Endothelial cell of umbilical vein (primary cell): Measurements from ENCODE around the gene LRRC27. TPM values are rescaled to one million over a fixed set of nuclear protein-coding genes. Genes with fewer than 3 reads are reported as not detected.

ENCODE experiments used
- BruUV-seq: library from RNA; stranded (reverse); fragments of 400-500 nt; replicated peaks from 2 replicates; lab custom pipeline; 2021; lab: Mats Ljungman, UMichigan
- CTCF ChIA-PET: fragments of 300-600, 350-600 bp; sonication (Branson Sonifier 250); formaldehyde crosslinking; loops from one replicate; lab custom pipeline; 2021; ENCODE audit warnings: antibody characterized with exemption, inconsistent platforms; lab: Charles Lee
- POLR2A ChIA-PET: fragments of 300-600, 350-600 bp; sonication (Branson Sonifier 250); formaldehyde crosslinking; loops from one replicate; lab custom pipeline; 2021; ENCODE audit warnings: antibody characterized with exemption, inconsistent platforms; lab: Charles Lee
- DNase-seq: peaks from one replicate; pipeline ENCODE4 v3.0.0-alpha.2; 2011; ENCODE audit warnings: low read depth, low spot score
- FAIRE-seq: peaks from 2 replicates; lab custom pipeline; 2011; peaks lifted over from hg19 to GRCh38; lab: Jason Lieb, UNC
- H2AFZ ChIP-seq: 2 replicates; pipeline ENCODE4 v1.6.0; 2012; ENCODE audit warnings: low read depth, low read length, control low read depth, inconsistent platforms
- H3K27ac ChIP-seq: 2 replicates; pipeline ENCODE4 v1.5.1; 2011; ENCODE audit warnings: low read depth, mild to moderate bottlenecking, control low read depth, low read length, moderate library complexity; ENCODE audit not compliant: insufficient read depth
- H3K27me3 ChIP-seq, 2 experiments: 2 replicates each; pipeline versions ENCODE4 v1.6.0 to v1.6.1; 2011; ENCODE audit warnings: low read length in 2 of 2, mixed read lengths in 1 of 2; ENCODE audit not compliant: control insufficient read depth in 2 of 2, insufficient read depth in 2 of 2
- H3K36me3 ChIP-seq, 2 experiments: 2 replicates in 1 of 2; 3 replicates in 1 of 2; pipeline ENCODE4 v1.5.1; 2011; ENCODE audit warnings: low read length in 2 of 2, mild to moderate bottlenecking in 1 of 2, moderate library complexity in 1 of 2; ENCODE audit not compliant: control insufficient read depth in 2 of 2, insufficient read depth in 2 of 2; ENCODE audit errors: extremely low read depth in 1 of 2
- H3K4me1 ChIP-seq: 3 replicates; pipeline ENCODE4 v1.5.1; 2011; ENCODE audit warnings: mild to moderate bottlenecking, low read length; ENCODE audit not compliant: control insufficient read depth, insufficient read depth; ENCODE audit errors: extremely low read depth
- H3K4me2 ChIP-seq: 2 replicates; pipeline ENCODE4 v1.6.1; 2011; ENCODE audit warnings: low read length, control low read depth, mixed read lengths; ENCODE audit not compliant: insufficient read depth
- H3K4me3 ChIP-seq, 3 experiments: fragments of 200-600 bp in 1 of 3; sonication (generic), shearing (Covaris generic) in 1 of 3; replicated peaks in 1 of 3; 2 replicates each; pipeline ENCODE4 v1.5.1; 2011 to 2016; ENCODE audit warnings: control low read depth in 3 of 3, low read length in 3 of 3, mild to moderate bottlenecking in 2 of 3, inconsistent platforms in 1 of 3, low read depth in 1 of 3, moderate library complexity in 1 of 3; ENCODE audit not compliant: insufficient read depth in 1 of 3
- H3K79me2 ChIP-seq: 2 replicates; pipeline ENCODE4 v1.6.0; 2012; ENCODE audit warnings: low read length, inconsistent platforms; ENCODE audit not compliant: control insufficient read depth, insufficient read depth
- H3K9ac ChIP-seq: replicated peaks from 2 replicates; pipeline ENCODE3; 2011; ENCODE audit warnings: low read length, control low read depth; ENCODE audit not compliant: insufficient read depth; ENCODE audit errors: extremely low read depth
- H3K9me1 ChIP-seq: replicated peaks from 3 replicates; pipeline ENCODE4 v1.6.0; 2011; ENCODE audit warnings: mild to moderate bottlenecking, low read length; ENCODE audit not compliant: control insufficient read depth, insufficient read depth; ENCODE audit errors: extremely low read depth
- H3K9me3 ChIP-seq: replicated peaks from 2 replicates; pipeline ENCODE4 v1.5.1; 2012; ENCODE audit warnings: low read length, inconsistent platforms; ENCODE audit not compliant: control insufficient read depth, insufficient read depth
- H4K20me1 ChIP-seq: replicated peaks from 2 replicates; pipeline ENCODE3; 2011; ENCODE audit warnings: mild to moderate bottlenecking, low read length; ENCODE audit not compliant: control insufficient read depth, insufficient read depth; ENCODE audit errors: extremely low read depth
- EZH2 ChIP-seq: IDR thresholded peaks from 2 replicates; pipeline ENCODE4 v1.6.1; 2012; ENCODE audit warnings: borderline replicate concordance, low read depth, mild to moderate bottlenecking, moderate library complexity, low read length, inconsistent platforms; ENCODE audit not compliant: severe bottlenecking
- FOS ChIP-seq: IDR thresholded peaks from 2 replicates; pipeline ENCODE4 v1.6.1; 2011; ENCODE audit warnings: mild to moderate bottlenecking, low read length, moderate library complexity, borderline replicate concordance; ENCODE audit not compliant: insufficient read depth
- GATA2 ChIP-seq: IDR thresholded peaks from 2 replicates; pipeline ENCODE4 v1.7.0; 2011; ENCODE audit warnings: low read depth, mild to moderate bottlenecking, moderate library complexity, mixed read lengths, low read length; ENCODE audit not compliant: insufficient read length, insufficient read depth
- JUN ChIP-seq: IDR thresholded peaks from 2 replicates; pipeline ENCODE4 v1.6.1; 2011; ENCODE audit warnings: borderline replicate concordance, low read depth; ENCODE audit not compliant: insufficient read length, insufficient read depth
- MAX ChIP-seq: IDR thresholded peaks from 2 replicates; pipeline ENCODE4 v1.6.1; 2011; ENCODE audit not compliant: insufficient read depth, insufficient read length
- MYC ChIP-seq: IDR thresholded peaks from one replicate; pipeline ENCODE4 v1.6.1; 2011; ENCODE audit warnings: mild to moderate bottlenecking, low read depth, low read length
- POLR2A ChIP-seq: IDR thresholded peaks from 2 replicates; pipeline ENCODE4 v1.6.1; 2012; ENCODE audit warnings: low read depth, mild to moderate bottlenecking, control low read depth, low read length
- POLR2AphosphoS5 ChIP-seq: IDR thresholded peaks from 2 replicates; pipeline ENCODE4 v1.6.1; 2012; ENCODE audit warnings: low read depth, mild to moderate bottlenecking, control low read depth, low read length, moderate library complexity; ENCODE audit not compliant: insufficient read depth
- dilution Hi-C: fragments of 300-500 bp; cut with MboI; formaldehyde crosslinking; loops from one replicate; pipeline ENCODE4 v1.15.0; 2019; ENCODE audit warnings: low sequenced_read_pairs; ENCODE audit not compliant: extremely low pct_ligation_motif_present
- intact Hi-C: fragments of 100-400 bp; cut with micrococcal nuclease; formaldehyde crosslinking; loops from one replicate; pipeline ENCODE4 v1.10.0; 2022
- polyA plus RNA-seq, 4 experiments: library from polyadenylated mRNA; depleted of rRNA in 3 of 4; stranded (reverse) in 3 of 4; unstranded in 1 of 4; fragments of >200 nt; gene quantifications; 2 replicates each; pipeline versions ENCODE4 v1.2.1 to v1.2.3, GENCODE V29; 2011 to 2012; ENCODE audit warnings: missing spikeins in 1 of 4
- total RNA-seq: library from RNA; stranded (reverse); gene quantifications from 2 replicates; pipeline ENCODE4 v1.2.3, GENCODE V29; 2021
- TF ChIP-seq, protein P1 (sequence below), 2 donors: IDR thresholded peaks; 1 replicate in 1 of 2; 2 replicates in 1 of 2; pipeline ENCODE4 v1.5.1; 2011; ENCODE audit warnings: low read length in 2 of 2, mild to moderate bottlenecking in 2 of 2, moderate library complexity in 2 of 2, control low read depth in 1 of 2, inconsistent platforms in 1 of 2, low read depth in 1 of 2; ENCODE audit not compliant: insufficient read depth in 1 of 2; ENCODE audit errors: extremely low read depth in 1 of 2

The LRRC27 gene
- total and polyA plus RNA-seq, 2 donors (not counting 3 experiments of a cell fraction or from before 2014, with no cell fraction given), result 8.3 to 13.6 TPM

DNA sequence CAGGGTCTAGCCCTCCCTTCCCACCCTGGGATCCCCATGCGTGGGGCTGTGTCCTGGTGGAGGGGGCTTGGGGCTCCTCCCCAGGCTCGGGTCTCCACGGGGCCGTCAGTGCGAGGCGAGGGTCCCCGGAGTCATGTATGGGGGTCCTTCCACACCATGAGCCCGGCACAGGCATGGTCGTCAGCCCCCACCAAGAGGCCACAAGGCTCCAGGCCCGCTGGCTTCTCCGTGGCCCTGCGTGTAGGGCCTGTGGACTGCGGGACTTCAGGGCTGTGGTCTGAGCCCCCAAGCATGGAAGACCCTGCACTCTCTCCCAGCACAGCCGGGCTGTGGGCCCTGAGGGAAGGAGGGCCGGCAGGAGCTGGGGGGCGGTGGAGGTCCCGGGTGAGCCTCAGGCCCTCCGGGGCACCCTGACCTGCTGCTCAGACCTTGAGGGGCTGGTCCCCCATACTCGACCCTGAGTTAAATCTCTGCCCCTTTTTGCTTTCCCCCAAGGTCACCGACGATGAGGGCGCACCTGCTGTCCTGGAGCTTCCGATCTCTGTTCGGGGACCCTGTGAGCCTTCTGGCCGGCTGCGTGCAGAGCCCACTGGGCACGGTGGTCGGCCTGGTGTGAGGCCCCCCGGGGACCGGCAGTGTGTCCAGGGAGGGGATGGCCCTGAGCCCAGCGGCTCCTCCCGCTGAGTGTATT lies 84.7 kb downstream of the LRRC27 start:
- TF ChIP-seq GATA2, result no peak
- no peak for TF ChIP-seq MYC
- no peak for TF ChIP-seq JUN
- no peak for TF ChIP-seq POLR2A
- no peak for TF ChIP-seq POLR2AphosphoS5
- TF ChIP-seq MAX, result no peak
- TF ChIP-seq, protein P1, sequence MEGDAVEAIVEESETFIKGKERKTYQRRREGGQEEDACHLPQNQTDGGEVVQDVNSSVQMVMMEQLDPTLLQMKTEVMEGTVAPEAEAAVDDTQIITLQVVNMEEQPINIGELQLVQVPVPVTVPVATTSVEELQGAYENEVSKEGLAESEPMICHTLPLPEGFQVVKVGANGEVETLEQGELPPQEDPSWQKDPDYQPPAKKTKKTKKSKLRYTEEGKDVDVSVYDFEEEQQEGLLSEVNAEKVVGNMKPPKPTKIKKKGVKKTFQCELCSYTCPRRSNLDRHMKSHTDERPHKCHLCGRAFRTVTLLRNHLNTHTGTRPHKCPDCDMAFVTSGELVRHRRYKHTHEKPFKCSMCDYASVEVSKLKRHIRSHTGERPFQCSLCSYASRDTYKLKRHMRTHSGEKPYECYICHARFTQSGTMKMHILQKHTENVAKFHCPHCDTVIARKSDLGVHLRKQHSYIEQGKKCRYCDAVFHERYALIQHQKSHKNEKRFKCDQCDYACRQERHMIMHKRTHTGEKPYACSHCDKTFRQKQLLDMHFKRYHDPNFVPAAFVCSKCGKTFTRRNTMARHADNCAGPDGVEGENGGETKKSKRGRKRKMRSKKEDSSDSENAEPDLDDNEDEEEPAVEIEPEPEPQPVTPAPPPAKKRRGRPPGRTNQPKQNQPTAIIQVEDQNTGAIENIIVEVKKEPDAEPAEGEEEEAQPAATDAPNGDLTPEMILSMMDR (IDR thresholded peaks at IDR 0.05; ENCODE audit: extremely low read depth in 1 of 2, insufficient read depth in 1 of 2, low read depth in 1 of 2, low read length in 2 of 2), result no peak
- TF ChIP-seq EZH2, result no peak
- no peak for TF ChIP-seq FOS

More for the DNA sequence above, 84.7 kb downstream of the LRRC27 start:
- CTCF ChIA-PET, result no interaction called here
- dilution Hi-C loops, result no loop called here
- Histone ChIP-seq H3K9me3 (no peaks in the 10 kb centered on the region), H3K4me2 (no peak overlapping the region), H3K27ac (no peak overlapping the region), H3K27me3 (no peaks in the 10 kb centered on the region), H3K9ac (no peak overlapping the region), H2AFZ (no peak overlapping the region), H3K4me3 (no peak overlapping the region), H3K9me1 (no peaks in the 10 kb centered on the region), H3K79me2 (no peaks in the 10 kb centered on the region), H4K20me1 (no peaks in the 10 kb centered on the region), H3K4me1 (peaks cover 20% of the 10 kb centered on the region), H3K36me3 (no peaks in the 10 kb centered on the region)
- POLR2A ChIA-PET, result no interaction called here
- DNase-seq (no peak), FAIRE-seq (no peak)
- intact Hi-C loops, result no loop called here
- BruUV-seq, result no TSS peak
